ENCODE data around the gene SULT1A2.
"Not testable (repeated sequence)": the region's sequence is repeated elsewhere in the genome, so short reads cannot be mapped to it uniquely, and the experiment has no call there.

Gene SULT1A2

DNA sequence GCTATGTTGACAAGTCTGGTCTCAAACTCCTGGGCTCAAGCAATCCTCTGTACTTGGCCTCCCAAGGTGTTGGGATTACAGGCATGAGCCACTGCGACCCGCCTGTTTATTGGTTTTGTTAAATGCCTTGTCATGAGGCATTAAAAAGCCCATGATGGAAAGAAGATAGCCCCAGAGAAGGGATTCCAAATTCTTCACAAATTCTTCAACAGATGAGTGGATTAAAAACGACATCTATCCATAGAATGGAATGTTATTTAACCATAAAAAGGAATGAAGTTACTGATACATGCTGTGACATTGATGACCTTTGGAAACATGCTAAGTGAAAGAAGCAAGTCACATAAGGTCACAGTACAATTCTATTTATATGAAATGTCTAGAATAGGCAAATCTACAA, 38.4 kb downstream of the SULT1A2 start:
- DNase-seq (ENCODE audit: low spot score) = no peak

DNA sequence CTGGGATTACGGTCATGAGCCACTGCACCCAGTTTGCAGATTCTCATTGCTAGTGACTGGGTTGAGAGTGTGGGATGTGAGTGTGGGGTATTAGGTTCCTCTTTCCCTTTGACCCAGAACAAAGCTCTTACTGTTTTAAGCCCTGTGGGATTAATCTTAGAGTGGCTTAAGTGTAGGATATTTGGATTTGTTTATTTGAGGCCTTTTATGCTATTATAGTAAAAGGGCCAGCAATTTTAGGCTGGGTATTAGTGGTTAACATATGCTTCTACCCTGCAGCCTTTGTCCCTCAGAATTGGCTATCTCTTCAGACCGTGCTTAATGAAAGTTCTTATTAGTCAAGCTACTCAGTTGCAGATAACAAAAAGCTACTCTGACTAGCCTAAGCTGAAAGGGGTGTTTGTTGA, 39.9 kb downstream of the SULT1A2 start:
- no peak for DNase-seq (ENCODE audit: low spot score)

DNA sequence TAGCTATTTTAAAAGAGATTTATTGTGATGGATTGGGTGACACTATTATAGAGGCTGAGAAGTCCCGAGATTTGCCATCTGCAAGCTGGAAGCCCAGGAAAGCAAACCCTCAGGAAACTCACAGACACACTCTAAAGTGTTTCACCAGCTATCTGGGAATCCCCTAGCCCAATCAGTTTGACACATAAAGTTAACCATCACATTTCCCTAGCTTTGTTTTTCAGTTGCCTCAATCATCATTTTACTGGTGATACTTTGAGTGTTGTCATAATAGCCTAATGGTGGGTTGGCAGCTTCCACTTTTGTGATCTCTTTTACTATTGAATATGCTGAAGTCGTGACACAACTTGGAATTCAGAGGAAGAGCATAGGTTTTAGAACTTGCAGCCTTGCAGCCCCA, 41.3 kb downstream of the SULT1A2 start:
- no peak for DNase-seq (ENCODE audit: low spot score)

DNA sequence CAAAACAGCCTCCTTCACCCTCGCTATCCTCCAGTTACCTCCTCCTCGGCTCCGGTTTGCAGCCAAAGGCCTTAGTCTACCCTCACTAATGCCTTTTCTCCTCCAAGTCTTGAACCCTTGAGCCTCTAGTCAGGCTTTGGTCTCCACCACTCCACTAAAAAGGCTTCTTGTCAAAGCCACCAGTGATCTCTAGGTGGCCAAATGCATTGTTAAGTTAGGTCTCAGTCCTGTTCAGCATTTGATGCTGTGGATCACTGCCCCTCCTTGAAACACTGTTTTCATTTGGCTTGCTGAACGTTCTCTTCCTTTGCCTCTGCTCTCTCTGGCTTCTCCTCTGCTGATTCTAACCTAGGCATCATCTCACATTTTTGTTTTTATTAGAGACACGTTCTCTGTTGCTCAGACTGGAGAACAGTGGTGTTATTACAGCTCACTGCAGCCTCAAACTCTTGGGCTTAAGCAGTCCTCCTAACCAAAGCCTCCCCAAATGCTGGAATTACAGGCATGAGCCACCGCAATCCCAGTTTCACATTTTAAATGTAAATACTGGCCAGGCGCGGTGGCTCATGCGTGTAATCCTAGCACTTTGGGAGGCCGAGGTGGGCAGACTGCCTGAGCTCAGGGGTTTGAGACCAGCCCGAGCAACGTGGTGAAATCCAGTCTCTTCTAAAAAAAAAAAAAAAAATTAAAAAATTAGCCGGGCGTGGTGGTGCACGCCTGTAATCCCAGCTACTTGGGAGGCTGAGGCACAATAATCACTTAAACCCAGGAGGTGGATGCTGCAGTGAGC, 42.0 kb downstream of the SULT1A2 start:
- DNase-seq (ENCODE audit: low spot score) = no peak

DNA sequence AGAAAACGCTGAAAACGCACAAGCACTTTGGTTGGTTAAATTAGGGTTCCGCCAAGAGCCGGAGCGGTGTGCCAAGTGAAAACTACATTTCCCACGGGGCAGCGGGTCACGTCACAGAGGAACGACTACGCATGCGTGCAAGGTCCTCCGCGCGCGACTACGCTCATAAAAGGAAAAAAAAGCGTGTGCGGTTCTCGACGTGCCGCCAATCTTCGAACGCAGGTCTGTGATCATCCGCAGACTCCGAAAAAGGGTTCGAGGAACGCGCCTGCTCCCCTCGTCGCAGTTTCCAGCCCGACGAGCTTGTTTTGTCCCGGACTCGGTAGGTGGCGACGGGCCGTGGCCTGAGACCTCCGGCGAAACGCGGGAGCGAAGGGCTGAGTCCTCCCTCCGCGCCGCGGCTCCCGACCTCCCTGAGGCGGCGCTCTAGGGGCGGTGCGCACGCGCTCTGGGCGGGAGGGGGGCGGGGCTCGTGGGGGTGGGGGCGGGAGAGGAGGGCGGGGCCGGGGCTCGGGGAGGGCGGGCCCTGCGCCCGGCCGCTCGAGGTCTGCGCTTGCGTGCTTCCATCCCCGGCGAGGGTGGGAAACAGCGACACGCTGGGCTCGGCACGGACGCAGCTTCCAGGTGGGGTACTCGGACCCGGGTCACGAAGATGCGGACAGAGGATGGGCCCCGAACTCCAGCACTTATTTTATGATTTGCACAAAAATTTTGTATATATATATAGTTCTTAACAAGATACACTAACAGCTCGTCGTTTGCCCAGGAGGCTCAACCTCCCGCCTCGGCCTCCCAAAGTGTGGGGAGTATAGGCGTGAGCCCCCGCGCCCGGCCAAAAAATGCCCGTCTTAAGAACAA, 42.8 kb downstream of the SULT1A2 start, which contains the start of gene SGF29:
SGF29 (plus strand) TSS at position 145 of the 858 bp plus-strand sequence. CDS start 27,150 bp downstream, outside the sequence.
- peak; percentile 94 for DNase-seq (ENCODE audit: low spot score)

DNA sequence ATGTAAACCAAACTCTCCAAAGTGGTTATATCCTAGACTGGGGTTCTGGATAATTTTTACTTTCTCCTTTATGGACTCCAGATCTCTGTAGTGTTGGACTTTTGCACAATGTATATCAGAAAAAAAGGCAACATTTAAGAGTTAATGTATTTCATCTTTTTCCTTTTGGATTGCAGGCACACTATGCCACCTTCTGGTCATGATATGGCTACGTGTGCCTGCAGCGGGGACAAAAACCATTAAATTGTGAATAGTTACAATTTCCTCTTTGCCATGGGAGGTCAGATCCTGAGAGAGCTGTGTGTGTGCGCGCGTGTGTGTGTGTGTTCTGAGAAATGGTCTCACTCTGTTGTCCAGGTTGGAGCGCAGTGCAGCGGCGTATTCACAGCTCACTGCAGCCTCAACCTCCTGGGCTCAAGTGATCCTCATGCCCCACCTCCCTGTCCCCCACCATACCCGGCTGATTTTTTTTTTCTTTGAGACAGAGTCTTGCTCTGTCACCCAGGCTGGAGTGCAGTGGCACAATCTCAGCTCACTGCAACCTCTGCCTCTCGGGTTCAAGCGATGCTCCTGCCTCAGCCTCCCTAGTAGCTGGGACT, 47.5 kb downstream of the SULT1A2 start:
- DNase-seq (ENCODE audit: low spot score) = no peak

DNA sequence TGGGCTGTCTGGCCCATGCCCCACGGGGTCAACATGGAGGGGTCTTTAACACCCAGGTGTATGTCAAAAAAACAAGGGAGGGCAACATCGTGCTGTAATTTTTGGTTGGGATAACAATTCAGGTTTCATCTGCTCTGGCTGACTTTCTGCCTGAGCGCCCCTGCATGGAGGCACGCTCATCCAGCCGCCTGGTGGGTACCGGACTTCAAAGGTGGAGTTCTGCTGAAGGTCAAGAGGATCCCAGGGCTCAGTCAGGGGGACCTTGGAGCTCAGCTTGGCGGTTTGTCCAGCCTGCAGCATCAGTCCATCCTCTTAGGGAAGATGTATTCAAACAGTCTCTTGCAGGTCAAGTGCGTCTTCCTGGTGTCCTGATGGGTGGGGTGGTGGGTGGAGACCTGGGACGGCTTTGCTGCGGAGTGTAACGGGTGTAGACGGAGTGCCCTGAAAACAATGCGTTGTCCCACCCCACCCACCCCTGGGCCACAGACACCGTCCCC, 48.5 kb downstream of the SULT1A2 start:
- no peak for DNase-seq (ENCODE audit: low spot score)

DNA sequence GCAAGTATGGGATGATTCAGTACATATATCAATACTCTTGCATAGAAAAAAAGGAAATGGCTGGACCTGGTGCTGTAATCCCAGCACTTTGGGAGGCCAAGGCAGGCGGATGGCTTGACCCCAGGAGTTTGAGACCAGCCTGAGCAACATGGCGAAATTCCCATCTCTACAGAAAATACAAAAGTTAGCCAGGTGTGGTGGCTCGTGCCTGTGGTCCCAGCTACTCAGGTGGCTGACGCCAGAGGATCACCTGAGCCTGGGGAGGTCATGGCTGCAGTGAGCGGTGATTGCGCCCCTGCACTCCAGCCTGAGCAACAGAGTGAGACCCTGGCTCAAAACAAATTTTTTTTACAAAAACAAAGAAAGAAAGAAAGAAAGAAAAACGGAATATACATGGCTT, 50.2 kb downstream of the SULT1A2 start:
- no peak for DNase-seq (ENCODE audit: low spot score)

DNA sequence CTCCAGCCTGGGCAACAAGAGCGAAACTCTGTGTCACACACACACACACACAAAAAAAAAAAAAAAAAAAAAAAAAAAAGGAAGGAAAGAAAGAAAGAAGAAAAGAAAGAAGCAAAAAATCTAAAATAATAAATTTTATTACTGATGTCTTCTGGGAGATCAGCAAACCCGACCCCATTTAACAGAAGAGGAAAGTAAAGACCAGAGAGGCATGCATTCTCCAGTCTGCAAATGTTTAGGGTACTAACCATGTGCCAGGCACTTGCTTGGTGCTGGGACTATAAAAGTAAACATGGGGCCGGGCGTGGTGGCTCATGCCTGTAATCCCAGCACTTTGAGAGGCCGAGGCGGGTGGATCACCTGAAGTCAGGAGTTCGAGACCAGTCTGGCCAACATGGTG, 50.9 kb downstream of the SULT1A2 start:
- not testable (repeated sequence) for DNase-seq (ENCODE audit: low spot score)

DNA sequence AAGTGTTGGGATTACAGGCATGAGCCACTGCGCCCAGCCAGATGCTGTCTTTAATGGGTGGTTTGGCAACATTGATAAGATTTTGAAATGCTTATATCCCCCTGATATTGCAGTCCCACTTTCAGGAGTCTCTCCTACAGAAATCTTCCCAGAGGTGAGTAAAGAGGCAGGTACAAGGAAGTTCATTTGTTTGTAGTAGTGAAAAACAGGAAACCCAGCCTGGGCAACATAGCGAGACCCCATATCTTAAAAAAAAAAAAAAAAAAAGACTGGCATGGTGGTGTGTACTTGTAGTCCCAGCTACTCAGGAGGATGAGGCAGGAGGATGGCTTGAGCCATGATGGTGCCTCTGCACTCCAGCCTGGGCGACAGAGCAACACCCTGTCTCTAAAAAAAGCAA, 51.9 kb downstream of the SULT1A2 start:
- no peak for DNase-seq (ENCODE audit: low spot score)

DNA sequence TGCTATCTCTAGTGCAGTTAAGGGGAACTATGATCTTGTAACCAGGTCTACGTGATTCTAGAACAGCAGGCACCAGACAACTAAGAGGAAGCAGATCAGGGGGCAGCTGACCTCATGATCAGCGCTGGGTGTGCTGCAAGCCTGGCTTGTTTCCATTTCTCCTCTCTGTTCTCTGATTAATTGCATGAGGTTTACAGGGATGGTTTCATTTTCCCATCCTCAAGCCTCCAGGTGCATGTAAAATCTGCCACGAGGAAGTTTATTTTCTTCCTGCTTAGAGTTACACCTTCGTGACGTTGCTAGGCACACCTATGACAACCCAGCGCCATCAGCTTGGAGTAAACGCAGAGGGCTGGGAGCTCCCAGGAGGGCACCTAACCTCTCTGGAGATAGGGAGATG, 53.8 kb downstream of the SULT1A2 start:
- no peak for DNase-seq (ENCODE audit: low spot score)

DNA sequence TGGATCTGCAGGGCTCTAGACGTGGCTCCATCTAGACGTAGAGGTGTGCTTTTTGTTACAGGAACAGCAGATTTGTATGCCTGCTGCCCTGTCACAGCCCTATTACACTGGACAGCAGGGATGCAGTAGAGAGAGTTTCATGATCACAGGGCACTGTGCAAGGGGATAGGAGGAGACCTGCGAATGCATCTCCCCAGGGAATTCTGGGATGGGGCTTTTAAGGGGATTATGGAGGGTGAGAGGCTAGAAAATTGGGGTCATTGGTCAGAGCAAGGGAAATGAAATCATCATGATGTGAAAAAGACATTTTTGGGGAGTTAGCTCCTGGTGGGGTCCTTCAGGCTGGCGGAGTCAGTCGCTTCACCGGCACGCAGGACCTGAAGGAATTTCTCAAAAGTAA, 54.2 kb downstream of the SULT1A2 start:
- DNase-seq (ENCODE audit: low spot score) = no peak

All from hematopoietic multipotent progenitor cell treated with erythropoietin and hydrocortisone succinate and interleukin-3 and kit ligand, for 17 days (in vitro differentiated cells).